Measurements from ENCODE around the gene CLIP2.

CLIP2 gene

DNA sequence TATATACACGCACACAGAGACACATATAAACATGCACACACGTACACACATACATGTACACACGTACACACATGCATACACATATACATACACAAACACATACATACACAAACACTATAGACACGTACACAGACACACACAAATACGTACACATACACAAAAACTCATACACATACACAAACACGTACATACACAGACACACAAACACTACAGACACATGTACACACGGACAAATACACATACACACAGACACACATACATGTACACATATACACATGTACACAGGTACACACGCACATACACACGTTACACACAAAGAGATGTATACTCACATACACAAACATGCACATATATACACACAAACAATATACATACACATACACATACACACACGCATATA, 129.3 kb downstream of the CLIP2 start:
- TF ChIP-seq POLR2AphosphoS5 (IDR thresholded peaks at IDR 0.05; ENCODE audit: low read depth, low read length), result no peak
- TF ChIP-seq FOXP2 (optimal IDR thresholded peaks at IDR 0.05; ENCODE audit: borderline replicate concordance, extremely low read depth, extremely low read length, insufficient read depth), result no peak
- no peak for TF ChIP-seq TAF1 (IDR thresholded peaks at IDR 0.05; ENCODE audit: borderline replicate concordance, insufficient read depth, low read length)
- no peak for TF ChIP-seq SIN3A (IDR thresholded peaks at IDR 0.05; ENCODE audit: borderline replicate concordance, insufficient read depth, low read length)
- TF ChIP-seq, protein P1, sequence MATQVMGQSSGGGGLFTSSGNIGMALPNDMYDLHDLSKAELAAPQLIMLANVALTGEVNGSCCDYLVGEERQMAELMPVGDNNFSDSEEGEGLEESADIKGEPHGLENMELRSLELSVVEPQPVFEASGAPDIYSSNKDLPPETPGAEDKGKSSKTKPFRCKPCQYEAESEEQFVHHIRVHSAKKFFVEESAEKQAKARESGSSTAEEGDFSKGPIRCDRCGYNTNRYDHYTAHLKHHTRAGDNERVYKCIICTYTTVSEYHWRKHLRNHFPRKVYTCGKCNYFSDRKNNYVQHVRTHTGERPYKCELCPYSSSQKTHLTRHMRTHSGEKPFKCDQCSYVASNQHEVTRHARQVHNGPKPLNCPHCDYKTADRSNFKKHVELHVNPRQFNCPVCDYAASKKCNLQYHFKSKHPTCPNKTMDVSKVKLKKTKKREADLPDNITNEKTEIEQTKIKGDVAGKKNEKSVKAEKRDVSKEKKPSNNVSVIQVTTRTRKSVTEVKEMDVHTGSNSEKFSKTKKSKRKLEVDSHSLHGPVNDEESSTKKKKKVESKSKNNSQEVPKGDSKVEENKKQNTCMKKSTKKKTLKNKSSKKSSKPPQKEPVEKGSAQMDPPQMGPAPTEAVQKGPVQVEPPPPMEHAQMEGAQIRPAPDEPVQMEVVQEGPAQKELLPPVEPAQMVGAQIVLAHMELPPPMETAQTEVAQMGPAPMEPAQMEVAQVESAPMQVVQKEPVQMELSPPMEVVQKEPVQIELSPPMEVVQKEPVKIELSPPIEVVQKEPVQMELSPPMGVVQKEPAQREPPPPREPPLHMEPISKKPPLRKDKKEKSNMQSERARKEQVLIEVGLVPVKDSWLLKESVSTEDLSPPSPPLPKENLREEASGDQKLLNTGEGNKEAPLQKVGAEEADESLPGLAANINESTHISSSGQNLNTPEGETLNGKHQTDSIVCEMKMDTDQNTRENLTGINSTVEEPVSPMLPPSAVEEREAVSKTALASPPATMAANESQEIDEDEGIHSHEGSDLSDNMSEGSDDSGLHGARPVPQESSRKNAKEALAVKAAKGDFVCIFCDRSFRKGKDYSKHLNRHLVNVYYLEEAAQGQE (IDR thresholded peaks at IDR 0.05; ENCODE audit: insufficient read depth in 1 of 2, low read depth in 2 of 2, low read length in 2 of 2), result no peak

DNA sequence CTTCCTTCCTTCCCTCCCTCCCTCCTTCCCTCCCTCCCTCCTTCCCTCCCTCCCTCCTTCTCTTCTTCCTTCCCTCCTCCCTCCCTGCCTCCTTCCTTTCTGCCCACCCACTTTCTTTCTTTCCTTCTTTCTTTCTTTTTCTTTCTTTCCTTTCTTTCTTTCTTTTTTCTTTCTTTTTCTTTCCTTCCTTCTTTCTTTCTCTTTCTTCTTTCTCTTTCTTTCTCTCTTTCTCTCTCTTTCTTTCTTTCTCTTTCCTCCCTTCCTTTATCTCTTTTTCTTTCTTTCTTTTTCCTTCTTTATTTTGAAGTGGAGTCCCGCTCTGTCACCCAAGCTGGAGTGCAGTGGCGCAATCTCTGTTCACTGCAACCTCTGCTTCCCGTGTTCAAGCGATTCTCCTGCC, 130.8 kb downstream of the CLIP2 start:
- TF ChIP-seq, protein P1 (IDR thresholded peaks at IDR 0.05; ENCODE audit: insufficient read depth in 1 of 2, low read depth in 2 of 2, low read length in 2 of 2), result no peak
- TF ChIP-seq POLR2AphosphoS5 (IDR thresholded peaks at IDR 0.05; ENCODE audit: low read depth, low read length) (no peak), SIN3A (IDR thresholded peaks at IDR 0.05; ENCODE audit: borderline replicate concordance, insufficient read depth, low read length) (no peak), FOXP2 (optimal IDR thresholded peaks at IDR 0.05; ENCODE audit: borderline replicate concordance, extremely low read depth, extremely low read length, insufficient read depth) (no peak), TAF1 (IDR thresholded peaks at IDR 0.05; ENCODE audit: borderline replicate concordance, insufficient read depth, low read length) (no peak)

- no peak for TF ChIP-seq FOXP2 (optimal IDR thresholded peaks at IDR 0.05; ENCODE audit: borderline replicate concordance, extremely low read depth, extremely low read length, insufficient read depth)
- TF ChIP-seq, protein P1 (IDR thresholded peaks at IDR 0.05; ENCODE audit: insufficient read depth in 1 of 2, low read depth in 2 of 2, low read length in 2 of 2), result no peak
- no peak for TF ChIP-seq TAF1 (IDR thresholded peaks at IDR 0.05; ENCODE audit: borderline replicate concordance, insufficient read depth, low read length)
- TF ChIP-seq SIN3A (IDR thresholded peaks at IDR 0.05; ENCODE audit: borderline replicate concordance, insufficient read depth, low read length), result no peak
- no peak for TF ChIP-seq POLR2AphosphoS5 (IDR thresholded peaks at IDR 0.05; ENCODE audit: low read depth, low read length)
Observed at GRCh38 chr7:74424291-74424880, 135.2 kb downstream of the CLIP2 start.

GRCh38 chr7:74428023-74428422, 138.8 kb downstream of the CLIP2 start:
- TF ChIP-seq FOXP2 (optimal IDR thresholded peaks at IDR 0.05; ENCODE audit: borderline replicate concordance, extremely low read depth, extremely low read length, insufficient read depth) (no peak), TAF1 (IDR thresholded peaks at IDR 0.05; ENCODE audit: borderline replicate concordance, insufficient read depth, low read length) (no peak), SIN3A (IDR thresholded peaks at IDR 0.05; ENCODE audit: borderline replicate concordance, insufficient read depth, low read length) (no peak), POLR2AphosphoS5 (IDR thresholded peaks at IDR 0.05; ENCODE audit: low read depth, low read length) (no peak)
- TF ChIP-seq, protein P1 (IDR thresholded peaks at IDR 0.05; ENCODE audit: insufficient read depth in 1 of 2, low read depth in 2 of 2, low read length in 2 of 2), result no peak
